Activated CD4-positive, alpha-beta T cell treated with anti-CD3 and anti-CD28 coated beads, Interleukin-2, amount 50 U/mL, for 48 hours (primary cell): ENCODE results near the gene CDY1B.
"Not testable (repeated sequence)": the region's sequence is repeated elsewhere in the genome, so short reads cannot be mapped to it uniquely, and the experiment has no call there.

Source experiments
- DNase-seq, 2 experiments: peaks; one replicate each; pipeline ENCODE4 v3.0.0-alpha.2; 2020

The CDY1B gene

GRCh38 chrY:24047919-24048318 is at the start of gene CDY1B:
Gene CDY1B (minus strand): TSS chrY:24048019. CDS start chrY:24047688, 331 bp downstream.
- DNase-seq: not testable (repeated sequence)

DNA sequence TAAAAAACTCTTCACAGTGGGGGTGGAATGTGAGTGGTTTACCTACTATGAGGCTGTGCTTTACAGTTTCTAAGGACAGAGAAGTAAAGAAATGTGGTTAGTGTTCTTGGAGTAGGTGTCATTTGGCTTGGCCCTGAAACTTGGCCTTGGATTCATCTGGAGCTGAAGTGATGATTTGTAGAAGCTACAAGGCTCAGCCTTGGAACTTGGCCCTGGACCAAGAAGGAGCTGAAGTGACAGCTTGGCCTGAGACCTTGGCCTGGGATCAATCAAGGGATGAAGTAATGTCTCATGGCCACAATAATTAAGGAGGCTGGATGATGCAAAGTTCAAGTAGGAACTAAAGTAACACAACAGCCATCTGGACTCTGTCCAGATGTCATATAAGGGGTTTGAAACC is 1.7 kb upstream of the CDY1B start:
- DNase-seq: not testable (repeated sequence)

- not testable (repeated sequence) for DNase-seq
Measured at GRCh38 chrY:24043209-24043608, 4.6 kb downstream of the CDY1B start.

- DNase-seq: not testable (repeated sequence)
Measured at GRCh38 chrY:24039008-24039718, 8.7 kb downstream of the CDY1B start.

DNA sequence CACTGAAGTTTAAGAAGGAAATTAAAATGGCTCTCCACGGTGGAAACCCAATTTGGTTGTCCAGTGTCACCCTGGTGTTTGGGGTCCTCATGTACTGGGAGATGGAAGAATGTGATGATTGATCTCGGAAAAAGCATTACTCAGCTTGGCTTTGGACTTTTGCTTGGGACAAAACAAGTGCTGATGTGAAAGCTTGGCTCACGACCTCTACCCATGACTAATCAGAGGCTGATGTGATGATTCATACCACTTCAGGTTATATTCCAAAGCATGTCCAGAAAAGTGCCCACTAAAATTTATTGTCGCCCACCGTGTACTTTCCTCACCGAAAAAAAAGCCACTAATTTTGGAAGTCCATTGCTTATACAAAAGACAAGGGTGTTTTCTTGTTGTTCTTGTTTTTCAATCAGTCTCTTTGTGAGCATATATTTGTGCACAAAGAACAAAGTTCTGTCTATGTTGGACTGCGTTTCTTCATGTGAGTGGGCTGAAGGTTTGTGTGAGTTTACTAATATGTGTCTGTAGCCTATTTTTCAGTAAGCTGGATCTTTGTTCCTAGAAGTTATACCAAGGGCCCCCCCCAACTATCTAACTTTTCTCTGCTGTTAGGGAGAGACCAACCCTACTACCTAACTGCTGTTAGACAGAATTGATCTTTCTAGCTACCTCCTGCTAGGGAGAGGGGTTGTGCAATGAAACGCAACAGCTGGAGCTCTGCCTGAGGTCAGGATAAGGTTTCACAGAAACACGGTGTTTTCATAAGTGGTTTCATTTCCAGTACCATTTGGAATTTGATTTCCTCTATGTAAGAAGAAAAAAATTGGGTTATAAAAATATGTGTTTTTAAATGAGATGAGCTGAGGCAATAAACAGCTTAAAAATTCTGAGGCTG is 21.4 kb downstream of the CDY1B start:
- DNase-seq: not testable (repeated sequence)
